T-helper 1 cell treated with Interleukin-12 subunit alpha and Interleukin-12 subunit beta and Interleukin-4 antibody, amounts not matched to agents 30 μg/mL and 1 μg/mL, for 36 hours (primary cell): Measurements from ENCODE around the gene TSPAN3.

Source experiments
- H3K27ac Mint-ChIP-seq: one replicate; pipeline ENCODE4 v1.8.0; 2021; ENCODE audit warnings: mild to moderate bottlenecking, mixed read lengths
- H3K27me3 Mint-ChIP-seq: one replicate; pipeline ENCODE4 v1.8.0; 2021; ENCODE audit warnings: low read depth, mixed read lengths
- H3K36me3 Mint-ChIP-seq: one replicate; pipeline ENCODE4 v1.8.0; 2021; ENCODE audit warnings: low read depth, mixed read lengths
- H3K4me1 Mint-ChIP-seq: one replicate; pipeline ENCODE4 v1.8.0; 2021; ENCODE audit warnings: low read depth, mixed read lengths
- H3K4me3 Mint-ChIP-seq: one replicate; pipeline ENCODE4 v1.8.0; 2021; ENCODE audit warnings: mild to moderate bottlenecking, moderate library complexity, mixed read lengths
- H3K9me3 Mint-ChIP-seq: one replicate; pipeline ENCODE4 v1.8.0; 2021; ENCODE audit warnings: mixed read lengths

TSPAN3 gene

DNA sequence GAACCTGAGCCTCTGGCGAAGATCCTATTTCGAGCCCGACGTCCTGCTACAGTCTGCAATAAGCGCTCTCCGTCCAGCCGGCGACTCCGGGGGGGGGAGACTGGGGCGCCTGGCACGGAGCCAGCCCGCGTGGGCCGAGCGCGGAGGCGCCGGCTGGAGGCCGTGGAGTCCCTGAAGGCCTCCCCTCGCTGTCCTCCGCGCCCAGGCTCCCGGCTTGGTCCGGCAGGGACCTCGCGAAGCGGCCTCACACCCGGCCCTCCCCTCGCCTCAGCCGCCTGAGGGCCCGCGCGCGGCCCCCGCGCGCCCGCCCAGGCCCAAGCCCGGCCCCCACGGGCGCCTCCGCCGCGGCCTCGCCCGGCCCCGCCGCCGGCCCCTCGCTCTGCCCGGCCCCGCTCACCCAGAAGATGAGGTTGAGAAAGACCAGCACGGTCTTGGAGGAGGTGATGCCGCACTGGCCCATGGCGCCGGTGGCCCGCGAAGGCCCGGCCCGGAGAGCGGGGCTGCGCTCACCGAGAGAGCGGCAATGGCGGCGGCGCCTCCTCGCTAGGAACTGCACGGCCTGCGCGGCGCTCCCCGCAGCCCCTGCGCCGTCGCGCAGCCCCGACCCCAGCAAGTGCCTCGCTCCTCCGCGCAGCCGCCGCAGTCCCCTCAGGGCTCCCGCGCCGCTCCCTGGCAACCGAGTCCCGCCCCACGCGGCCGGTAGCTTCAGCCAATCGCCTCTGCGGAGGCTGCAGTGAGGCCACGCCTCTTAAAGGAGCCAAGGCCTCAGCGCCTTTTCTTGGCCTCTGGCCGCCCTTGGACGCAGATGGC lies at the start of gene TSPAN3:
TSPAN3 (minus strand) TSS at position 615 of the 810 bp plus-strand sequence; CDS start at position 460, 155 bp downstream.
- peaks cover 19% of the 10 kb centered on the region for H3K4me1 Mint-ChIP-seq
- H3K27ac Mint-ChIP-seq: no peak within 1 kb of the TSS
- peaks cover 18% of the 10 kb centered on the region for H3K27me3 Mint-ChIP-seq
- H3K9me3 Mint-ChIP-seq: no peaks in the 10 kb centered on the region
- no peaks in the 10 kb centered on the region for H3K36me3 Mint-ChIP-seq
- H3K4me3 Mint-ChIP-seq: peak within 1 kb of the TSS; percentile 84

- Mint-ChIP-seq H3K4me1 (peaks cover 2% of the 10 kb centered on the region), H3K36me3 (peaks cover 4% of the 10 kb centered on the region), H3K4me3 (no peak overlapping the region), H3K9me3 (no peaks in the 10 kb centered on the region), H3K27me3 (peaks cover 7% of the 10 kb centered on the region), H3K27ac (no peak overlapping the region)
Observed at GRCh38 chr15:77120576-77120975, 49.7 kb upstream of the TSPAN3 start.

GRCh38 chr15:77119446-77119845 lies 48.5 kb upstream of the TSPAN3 start:
- no peaks in the 10 kb centered on the region for H3K36me3 Mint-ChIP-seq
- H3K27ac Mint-ChIP-seq: no peak overlapping the region
- no peak overlapping the region for H3K4me3 Mint-ChIP-seq
- H3K4me1 Mint-ChIP-seq: peaks cover 2% of the 10 kb centered on the region
- H3K9me3 Mint-ChIP-seq: no peaks in the 10 kb centered on the region
- peaks cover 7% of the 10 kb centered on the region for H3K27me3 Mint-ChIP-seq

DNA sequence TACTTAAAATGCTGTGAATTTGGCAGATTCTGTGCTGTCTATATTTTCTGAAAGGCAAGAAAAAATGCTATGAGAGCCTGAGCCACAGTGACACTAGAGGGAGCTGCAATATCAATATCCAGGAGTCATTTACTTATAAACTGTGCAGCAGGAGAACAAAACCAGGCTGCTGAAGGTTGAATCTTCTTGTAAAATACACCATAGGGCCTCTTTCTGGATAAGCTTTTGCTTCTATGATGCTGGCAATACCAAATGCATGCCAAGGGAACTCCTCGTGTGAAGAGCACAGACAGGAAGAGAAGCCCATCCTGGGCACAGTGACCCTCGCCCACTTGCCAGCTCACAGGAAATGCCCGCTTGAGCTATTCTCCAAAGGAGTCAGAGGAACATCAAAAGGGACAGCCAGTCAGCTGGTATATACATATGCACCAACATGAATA lies 48.0 kb upstream of the TSPAN3 start:
- no peak overlapping the region for H3K4me3 Mint-ChIP-seq
- H3K27ac Mint-ChIP-seq: no peak overlapping the region
- peaks cover under 1% of the 10 kb centered on the region for H3K36me3 Mint-ChIP-seq
- H3K27me3 Mint-ChIP-seq: peaks cover 7% of the 10 kb centered on the region
- H3K9me3 Mint-ChIP-seq: no peaks in the 10 kb centered on the region
- H3K4me1 Mint-ChIP-seq: peaks cover 2% of the 10 kb centered on the region

DNA sequence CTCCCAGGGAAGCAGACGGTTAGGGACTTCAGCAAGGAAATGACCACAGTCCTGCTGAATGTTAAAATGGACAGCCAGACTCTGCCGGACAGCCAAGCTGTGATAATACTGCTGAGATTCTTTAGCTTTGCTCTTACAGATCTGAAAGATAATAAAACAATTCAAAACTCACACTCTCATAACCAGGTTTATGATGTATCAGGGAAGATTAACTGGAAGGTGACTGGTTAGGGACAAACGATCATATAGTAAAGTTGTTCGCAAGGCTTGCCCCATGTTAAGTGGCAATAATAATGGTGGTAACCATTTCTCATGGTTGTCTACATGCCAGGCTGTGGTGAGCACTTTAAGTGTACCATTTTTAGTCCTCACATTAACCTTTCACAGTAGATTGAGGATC lies 44.3 kb upstream of the TSPAN3 start:
- no peaks in the 10 kb centered on the region for H3K9me3 Mint-ChIP-seq

GRCh38 chr15:77112838-77113504 lies 42.1 kb upstream of the TSPAN3 start:
- Mint-ChIP-seq H3K27me3 (no peaks in the 10 kb centered on the region), H3K27ac (no peak overlapping the region), H3K9me3 (no peaks in the 10 kb centered on the region), H3K36me3 (peaks cover 5% of the 10 kb centered on the region), H3K4me3 (no peak overlapping the region), H3K4me1 (no peaks in the 10 kb centered on the region)

More for the DNA sequence above, 44.3 kb upstream of the TSPAN3 start:
- no peak overlapping the region for H3K4me3 Mint-ChIP-seq
- H3K36me3 Mint-ChIP-seq: peaks cover 5% of the 10 kb centered on the region
- no peak overlapping the region for H3K27ac Mint-ChIP-seq
- H3K27me3 Mint-ChIP-seq: peaks cover 2% of the 10 kb centered on the region
- peaks cover 2% of the 10 kb centered on the region for H3K4me1 Mint-ChIP-seq

DNA sequence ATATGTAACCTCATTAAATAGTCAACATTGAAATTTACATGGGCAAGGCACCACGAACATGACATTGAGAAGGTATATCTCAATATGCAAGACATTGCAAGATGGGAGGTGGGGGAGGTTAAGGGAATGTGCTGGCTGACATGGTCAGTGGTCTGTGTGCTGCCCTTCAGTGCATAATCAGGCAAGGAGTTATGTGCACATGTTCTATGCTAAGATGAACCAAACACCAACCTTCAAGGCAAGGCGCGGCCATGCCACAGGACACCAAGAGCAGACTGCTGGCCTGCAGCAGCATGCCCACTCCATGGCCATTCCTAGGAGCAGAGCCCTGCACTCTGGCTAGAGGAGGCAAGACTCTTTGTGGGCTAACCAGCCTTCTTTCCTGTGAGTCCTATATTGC lies 40.9 kb upstream of the TSPAN3 start:
- Mint-ChIP-seq H3K9me3 (no peaks in the 10 kb centered on the region), H3K27ac (no peak overlapping the region), H3K4me3 (no peak overlapping the region), H3K36me3 (peaks cover 5% of the 10 kb centered on the region), H3K4me1 (peaks cover 2% of the 10 kb centered on the region), H3K27me3 (no peaks in the 10 kb centered on the region)

- H3K9me3 Mint-ChIP-seq: no peaks in the 10 kb centered on the region
- no peaks in the 10 kb centered on the region for H3K27me3 Mint-ChIP-seq
- no peak overlapping the region for H3K4me3 Mint-ChIP-seq
- no peaks in the 10 kb centered on the region for H3K36me3 Mint-ChIP-seq
- H3K4me1 Mint-ChIP-seq: peaks cover 2% of the 10 kb centered on the region
- no peak overlapping the region for H3K27ac Mint-ChIP-seq
Observed at GRCh38 chr15:77107531-77108355, 36.8 kb upstream of the TSPAN3 start.

GRCh38 chr15:77107068-77107467 lies 36.2 kb upstream of the TSPAN3 start:
- H3K4me3 Mint-ChIP-seq: no peak overlapping the region
- no peaks in the 10 kb centered on the region for H3K27me3 Mint-ChIP-seq
- H3K27ac Mint-ChIP-seq: no peak overlapping the region

GRCh38 chr15:77104155-77104554 lies 33.2 kb upstream of the TSPAN3 start:
- Mint-ChIP-seq H3K9me3 (no peaks in the 10 kb centered on the region), H3K27ac (no peak overlapping the region)

More at GRCh38 chr15:77107068-77107467, 36.2 kb upstream of the TSPAN3 start:
- Mint-ChIP-seq H3K36me3 (no peaks in the 10 kb centered on the region), H3K4me1 (peaks cover 2% of the 10 kb centered on the region), H3K9me3 (no peaks in the 10 kb centered on the region)

DNA sequence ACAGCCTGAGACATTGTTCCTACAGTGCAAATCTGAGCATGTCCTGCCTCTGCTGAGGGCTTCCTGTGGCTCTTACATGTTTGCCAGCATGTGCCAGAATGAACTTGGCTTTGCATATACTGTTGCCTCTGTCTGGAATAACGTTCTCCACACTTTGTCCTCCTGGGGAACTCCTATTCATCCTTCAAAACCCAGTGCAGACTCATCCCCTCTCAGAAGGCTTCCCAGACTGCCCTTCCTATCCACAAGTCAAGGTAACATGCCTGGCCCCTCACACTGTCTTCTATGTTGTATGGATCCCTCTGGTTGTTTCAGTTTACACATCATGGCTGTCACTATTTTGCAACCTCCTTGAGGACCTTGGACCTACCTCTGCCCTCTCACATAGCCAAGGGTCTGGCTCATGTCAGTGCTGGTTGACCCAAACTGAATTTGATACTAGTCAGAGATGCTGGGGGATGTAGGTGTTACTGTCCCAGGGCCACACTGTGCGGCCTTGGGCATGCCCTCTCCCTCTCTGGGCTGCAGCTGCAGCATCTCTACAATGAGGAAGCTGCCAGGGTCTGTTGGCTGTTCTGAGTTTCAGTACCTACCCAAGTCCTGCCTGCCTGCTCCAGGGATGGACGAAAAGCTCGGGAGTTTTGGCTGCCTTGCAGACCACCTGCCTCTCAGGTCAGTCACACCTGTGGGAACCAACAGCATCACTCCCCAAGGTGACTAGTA lies 29.0 kb upstream of the TSPAN3 start:
- Mint-ChIP-seq H3K9me3 (no peaks in the 10 kb centered on the region), H3K27ac (no peak overlapping the region), H3K36me3 (no peaks in the 10 kb centered on the region), H3K4me1 (no peaks in the 10 kb centered on the region), H3K27me3 (no peaks in the 10 kb centered on the region), H3K4me3 (no peak overlapping the region)

More at GRCh38 chr15:77104155-77104554, 33.2 kb upstream of the TSPAN3 start:
- Mint-ChIP-seq H3K4me3 (no peak overlapping the region), H3K4me1 (peaks cover 2% of the 10 kb centered on the region), H3K27me3 (no peaks in the 10 kb centered on the region), H3K36me3 (no peaks in the 10 kb centered on the region)

GRCh38 chr15:77098572-77098971 lies 27.7 kb upstream of the TSPAN3 start:
- Mint-ChIP-seq H3K4me3 (no peak overlapping the region), H3K36me3 (no peaks in the 10 kb centered on the region), H3K27ac (no peak overlapping the region), H3K27me3 (peaks cover under 1% of the 10 kb centered on the region), H3K4me1 (no peaks in the 10 kb centered on the region), H3K9me3 (no peaks in the 10 kb centered on the region)

DNA sequence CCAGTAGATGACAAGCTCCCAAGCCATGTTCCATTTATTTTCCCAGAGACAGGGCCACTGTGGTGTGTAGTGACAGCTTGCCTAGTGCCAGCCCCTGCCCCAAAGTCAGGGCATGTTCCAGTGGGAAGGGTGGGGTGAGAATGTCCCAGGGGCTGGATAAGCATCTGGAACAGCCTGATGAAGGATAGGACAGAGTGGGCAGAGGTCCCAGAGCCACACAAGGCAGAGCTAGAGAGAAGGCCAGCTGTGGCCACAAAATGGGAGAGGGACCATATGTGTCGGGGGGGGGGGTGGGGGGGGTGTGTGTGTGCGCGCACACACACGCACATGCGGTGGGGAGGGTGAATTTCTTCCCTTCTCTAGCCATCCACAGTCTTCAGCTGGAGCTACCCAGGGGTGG lies 27.0 kb upstream of the TSPAN3 start:
- no peaks in the 10 kb centered on the region for H3K4me1 Mint-ChIP-seq
- H3K36me3 Mint-ChIP-seq: no peaks in the 10 kb centered on the region
- H3K9me3 Mint-ChIP-seq: no peaks in the 10 kb centered on the region
- H3K4me3 Mint-ChIP-seq: no peak overlapping the region
- H3K27ac Mint-ChIP-seq: no peak overlapping the region
- peaks cover 7% of the 10 kb centered on the region for H3K27me3 Mint-ChIP-seq

DNA sequence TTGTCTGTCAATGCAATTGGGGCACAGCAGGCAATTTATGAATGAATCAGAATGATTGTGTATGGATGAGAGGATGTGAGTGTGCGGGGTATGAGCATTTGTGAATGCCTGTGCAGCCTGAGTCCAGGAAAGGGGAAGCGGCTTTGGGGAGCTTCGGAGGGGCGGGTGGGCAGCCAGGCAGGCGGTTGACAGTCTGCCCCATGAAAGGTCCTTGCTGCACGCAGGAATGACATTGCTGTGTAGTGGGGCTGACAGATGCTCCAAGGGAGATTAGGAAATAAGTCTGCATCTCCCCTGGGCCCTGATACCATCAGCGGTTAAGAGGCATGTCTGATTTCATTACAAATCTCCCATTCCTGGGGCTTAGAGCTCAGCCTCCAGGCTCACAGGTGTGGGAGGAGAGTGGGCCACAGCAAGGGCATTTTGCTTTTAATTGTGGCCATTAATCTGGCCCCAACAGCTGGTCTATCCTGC lies 26.4 kb upstream of the TSPAN3 start:
- H3K27ac Mint-ChIP-seq: no peak overlapping the region
- H3K9me3 Mint-ChIP-seq: no peaks in the 10 kb centered on the region
- H3K4me1 Mint-ChIP-seq: no peaks in the 10 kb centered on the region

More for the DNA sequence above, 26.4 kb upstream of the TSPAN3 start:
- H3K4me3 Mint-ChIP-seq: no peak overlapping the region
- H3K36me3 Mint-ChIP-seq: no peaks in the 10 kb centered on the region
- H3K27me3 Mint-ChIP-seq: peaks cover 7% of the 10 kb centered on the region
